Eye (tissue), 1 donor: ENCODE data around the gene STAC.

ENCODE experiments used
- DNase-seq: peaks from one replicate; pipeline ENCODE4 v3.0.0-alpha.2; 2015

Gene STAC

GRCh38 chr3:36380221-36381031 is at the start of gene STAC:
Gene STAC, plus strand, starts transcription at chr3:36380504. Its CDS starts 140 bp downstream, at chr3:36380644.
- peak; percentile 71 for DNase-seq

- no peak for DNase-seq
Measured at GRCh38 chr3:36332139-36332538, 48.2 kb upstream of the STAC start.

- DNase-seq, result no peak
Measured at GRCh38 chr3:36362216-36362615, 18.1 kb upstream of the STAC start.

GRCh38 chr3:36362973-36363372 is 17.3 kb upstream of the STAC start:
- DNase-seq, result no peak

- peak; percentile 15 for DNase-seq
Measured at GRCh38 chr3:36364260-36364659, 16.0 kb upstream of the STAC start.

- DNase-seq, result no peak
Measured at GRCh38 chr3:36365829-36366228, 14.5 kb upstream of the STAC start.

GRCh38 chr3:36366308-36366707 is 14.0 kb upstream of the STAC start:
- no peak for DNase-seq

- DNase-seq, result no peak
Measured at GRCh38 chr3:36367912-36368573, 12.3 kb upstream of the STAC start.

GRCh38 chr3:36372534-36372935 is 7.8 kb upstream of the STAC start:
- no peak for DNase-seq

GRCh38 chr3:36373084-36373483 is 7.2 kb upstream of the STAC start:
- no peak for DNase-seq

- DNase-seq, result no peak
Measured at GRCh38 chr3:36373666-36374065, 6.6 kb upstream of the STAC start.

GRCh38 chr3:36379872-36380220 is 458 bp upstream of the STAC start:
- no peak for DNase-seq

GRCh38 chr3:36381311-36381956 is 1.1 kb downstream of the STAC start:
- peak; percentile 26 for DNase-seq

- DNase-seq, result no peak
Measured at GRCh38 chr3:36393563-36393962, 13.3 kb downstream of the STAC start.

- no peak for DNase-seq
Measured at GRCh38 chr3:36394176-36394575, 13.9 kb downstream of the STAC start.

GRCh38 chr3:36397841-36398240 is 17.5 kb downstream of the STAC start:
- no peak for DNase-seq

- no peak for DNase-seq
Measured at GRCh38 chr3:36399933-36400332, 19.6 kb downstream of the STAC start.

GRCh38 chr3:36401056-36401455 is 20.8 kb downstream of the STAC start:
- no peak for DNase-seq

- no peak for DNase-seq
Measured at GRCh38 chr3:36403661-36404060, 23.4 kb downstream of the STAC start.

- DNase-seq, result no peak
Measured at GRCh38 chr3:36405190-36405589, 24.9 kb downstream of the STAC start.

- no peak for DNase-seq
Measured at GRCh38 chr3:36408146-36408545, 27.8 kb downstream of the STAC start.

GRCh38 chr3:36409862-36410261 is 29.6 kb downstream of the STAC start:
- no peak for DNase-seq

GRCh38 chr3:36411587-36411986 is 31.3 kb downstream of the STAC start:
- DNase-seq, result no peak

GRCh38 chr3:36416599-36416998 is 36.3 kb downstream of the STAC start:
- DNase-seq, result no peak
